GM19239 (cell line): ENCODE data around the gene IL6ST.
"Not testable (repeated sequence)": the region's sequence is repeated elsewhere in the genome, so short reads cannot be mapped to it uniquely, and the experiment has no call there.

Experiments used
- DNase-seq: peaks from one replicate; pipeline ENCODE4 v3.0.0; 2011; ENCODE audit warnings: low spot score; ENCODE audit not compliant: insufficient read length
- FAIRE-seq: peaks from 2 replicates; lab custom pipeline; 2011; peaks lifted over from hg19 to GRCh38; lab: Jason Lieb, UNC

Gene IL6ST

GRCh38 chr5:55983986-55984385 lies 10.8 kb downstream of the IL6ST start:
- no peak for DNase-seq
- FAIRE-seq: no peak

DNA sequence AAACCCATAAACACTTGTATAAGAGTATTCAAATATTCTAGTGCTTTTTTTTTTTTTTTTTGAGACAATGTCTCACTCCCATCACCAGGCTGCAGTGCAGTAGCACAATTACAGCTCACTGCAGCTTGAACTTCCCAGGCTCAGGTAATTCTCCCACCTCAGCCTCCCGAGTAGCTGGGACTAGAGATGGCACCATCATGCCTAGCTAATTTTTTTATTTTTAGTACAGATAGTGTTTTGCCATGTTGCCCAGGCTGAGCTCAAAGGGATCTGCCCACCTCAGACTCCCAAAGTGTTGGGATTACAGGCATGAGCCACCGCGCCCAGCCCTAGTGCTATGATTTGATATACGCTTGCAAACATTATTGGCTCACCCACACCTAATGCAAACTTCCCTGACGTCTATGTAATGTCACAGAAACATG lies 11.8 kb downstream of the IL6ST start:
- no peak for FAIRE-seq
- no peak for DNase-seq

DNA sequence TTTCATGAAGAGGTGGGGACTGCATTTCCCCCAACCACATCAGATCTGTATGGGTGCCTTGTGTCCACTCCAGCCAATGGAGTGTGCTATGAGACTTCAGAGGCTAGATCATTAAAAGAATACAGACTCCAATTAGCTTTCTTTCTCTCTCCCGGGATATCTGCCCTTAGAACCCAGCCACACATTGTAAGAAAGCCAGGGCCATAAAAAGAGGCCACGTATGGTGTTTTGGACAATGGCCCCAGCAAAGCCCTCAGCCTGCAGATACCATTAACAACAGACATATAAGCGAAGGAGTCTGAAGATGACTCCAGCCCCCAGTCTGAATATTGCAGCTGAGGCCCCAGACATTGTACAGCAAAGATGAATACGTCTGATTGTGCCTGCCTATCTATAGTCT lies 21.5 kb downstream of the IL6ST start:
- DNase-seq (no peak), FAIRE-seq (no peak)

DNA sequence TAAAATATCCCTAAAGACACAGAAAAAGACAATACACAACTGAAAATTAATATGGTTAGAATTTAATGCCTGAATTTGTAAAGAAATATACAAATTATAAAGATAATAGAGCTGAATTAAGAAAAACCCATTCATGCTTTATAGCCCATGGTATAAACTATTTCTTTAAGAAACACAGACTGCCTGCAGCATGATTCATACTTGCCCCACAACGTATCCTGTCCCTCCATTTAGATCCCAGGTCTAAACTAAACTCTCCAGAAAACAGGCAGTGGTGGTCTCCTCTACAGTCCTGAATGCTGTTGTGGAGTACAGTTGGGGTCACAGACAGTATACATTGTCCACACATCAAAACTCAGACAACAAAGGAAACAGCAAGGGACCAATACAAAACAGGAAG lies 24.8 kb downstream of the IL6ST start:
- no peak for DNase-seq

DNA sequence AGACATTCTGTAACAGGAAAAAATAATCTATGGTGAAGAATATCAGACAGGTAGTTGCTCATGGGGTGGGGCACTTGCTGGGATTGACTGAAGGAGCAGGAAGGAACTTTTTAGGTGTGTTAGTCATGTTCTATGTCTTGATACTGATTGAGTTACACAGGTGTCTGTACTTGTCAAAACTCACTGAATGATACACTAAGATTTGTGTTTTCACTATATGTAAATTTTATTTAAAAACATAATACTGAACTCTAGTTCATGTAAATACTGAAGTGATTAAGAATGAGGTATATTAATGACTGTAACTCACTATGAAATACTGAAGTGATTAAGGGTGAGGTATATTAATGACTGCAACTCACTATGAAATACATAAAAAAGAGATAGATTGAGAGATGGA lies 28.5 kb downstream of the IL6ST start:
- FAIRE-seq (no peak), DNase-seq (no peak)

More for the DNA sequence above, 24.8 kb downstream of the IL6ST start:
- no peak for FAIRE-seq

- FAIRE-seq: no peak
Measured at GRCh38 chr5:55965525-55965924, 29.2 kb downstream of the IL6ST start.

DNA sequence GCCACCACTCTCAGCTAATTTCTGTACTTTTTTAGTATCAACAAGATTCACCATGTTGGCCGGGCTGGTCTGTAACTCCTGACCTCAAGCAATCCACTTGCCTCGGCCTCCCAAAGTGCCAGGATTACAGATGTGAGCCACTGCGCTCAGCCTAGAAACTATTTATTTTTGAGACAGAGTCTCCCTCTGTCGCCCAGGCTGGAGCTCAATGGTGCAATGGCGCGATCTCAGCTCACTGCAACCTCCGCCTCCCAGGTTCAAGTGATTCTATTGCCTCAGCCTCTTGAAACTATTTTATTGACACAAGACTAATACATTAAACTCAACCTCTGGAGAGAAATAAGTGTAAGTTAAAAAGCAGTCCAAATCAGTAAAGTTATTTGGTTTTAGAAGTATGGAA lies 34.0 kb downstream of the IL6ST start:
- DNase-seq: no peak
- FAIRE-seq: no peak

More at GRCh38 chr5:55965525-55965924, 29.2 kb downstream of the IL6ST start:
- no peak for DNase-seq

DNA sequence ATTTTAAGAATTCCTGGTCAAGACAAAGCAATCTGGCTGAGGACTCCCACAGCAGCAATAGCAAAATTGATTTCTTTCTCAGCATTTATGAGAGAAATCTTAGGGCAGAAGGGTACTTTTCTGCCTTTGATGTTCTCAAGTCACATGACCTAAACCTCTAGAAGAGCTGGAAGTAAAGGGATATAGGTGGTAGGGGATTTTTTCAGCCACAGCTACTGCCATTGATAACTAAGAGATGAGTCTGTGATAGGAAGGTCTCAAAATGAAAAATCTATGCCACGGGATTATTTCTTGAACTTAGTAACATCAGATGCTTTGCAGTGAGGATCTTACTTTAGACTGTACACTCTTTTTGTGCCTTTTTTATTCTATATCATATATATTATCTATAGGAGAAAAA lies 35.6 kb downstream of the IL6ST start:
- no peak for DNase-seq
- no peak for FAIRE-seq

DNA sequence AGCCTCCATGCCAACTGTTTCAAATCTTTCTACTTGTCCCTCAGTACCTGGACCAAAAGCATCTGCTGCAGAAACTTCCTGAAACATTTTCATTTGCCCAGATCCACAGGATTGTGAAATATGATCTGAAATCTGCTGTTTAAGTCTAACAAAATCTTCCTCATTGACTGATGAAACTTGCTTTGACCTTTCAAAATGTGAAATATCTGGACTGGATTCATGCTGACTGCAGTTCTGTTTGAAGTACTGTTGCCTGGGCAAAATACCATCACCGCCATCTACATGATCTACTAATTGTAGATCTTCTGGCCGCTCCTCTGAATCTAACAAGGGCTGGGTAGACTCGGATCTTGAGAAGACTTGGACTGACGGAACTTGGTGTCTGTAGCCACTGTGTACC lies 53.6 kb downstream of the IL6ST start:
- FAIRE-seq: peak; percentile 81
- not testable (repeated sequence) for DNase-seq

GRCh38 chr5:55937598-55937997 lies 57.2 kb downstream of the IL6ST start:
- FAIRE-seq, DNase-seq: not testable (repeated sequence)

GRCh38 chr5:55936100-55936693 lies 58.6 kb downstream of the IL6ST start:
- FAIRE-seq (peak; percentile 89), DNase-seq (peak; percentile 65)

- DNase-seq (no peak), FAIRE-seq (no peak)
Measured at GRCh38 chr5:55935371-55935770, 59.4 kb downstream of the IL6ST start.

- FAIRE-seq: no peak
- no peak for DNase-seq
Measured at GRCh38 chr5:55934720-55935119, 60.0 kb downstream of the IL6ST start.

GRCh38 chr5:55934115-55934613 lies 60.6 kb downstream of the IL6ST start:
- DNase-seq (no peak), FAIRE-seq (no peak)

GRCh38 chr5:55933377-55934114 lies 61.2 kb downstream of the IL6ST start:
- FAIRE-seq (no peak), DNase-seq (no peak)

- DNase-seq (no peak), FAIRE-seq (no peak)
Measured at GRCh38 chr5:55932700-55933099, 62.1 kb downstream of the IL6ST start.

DNA sequence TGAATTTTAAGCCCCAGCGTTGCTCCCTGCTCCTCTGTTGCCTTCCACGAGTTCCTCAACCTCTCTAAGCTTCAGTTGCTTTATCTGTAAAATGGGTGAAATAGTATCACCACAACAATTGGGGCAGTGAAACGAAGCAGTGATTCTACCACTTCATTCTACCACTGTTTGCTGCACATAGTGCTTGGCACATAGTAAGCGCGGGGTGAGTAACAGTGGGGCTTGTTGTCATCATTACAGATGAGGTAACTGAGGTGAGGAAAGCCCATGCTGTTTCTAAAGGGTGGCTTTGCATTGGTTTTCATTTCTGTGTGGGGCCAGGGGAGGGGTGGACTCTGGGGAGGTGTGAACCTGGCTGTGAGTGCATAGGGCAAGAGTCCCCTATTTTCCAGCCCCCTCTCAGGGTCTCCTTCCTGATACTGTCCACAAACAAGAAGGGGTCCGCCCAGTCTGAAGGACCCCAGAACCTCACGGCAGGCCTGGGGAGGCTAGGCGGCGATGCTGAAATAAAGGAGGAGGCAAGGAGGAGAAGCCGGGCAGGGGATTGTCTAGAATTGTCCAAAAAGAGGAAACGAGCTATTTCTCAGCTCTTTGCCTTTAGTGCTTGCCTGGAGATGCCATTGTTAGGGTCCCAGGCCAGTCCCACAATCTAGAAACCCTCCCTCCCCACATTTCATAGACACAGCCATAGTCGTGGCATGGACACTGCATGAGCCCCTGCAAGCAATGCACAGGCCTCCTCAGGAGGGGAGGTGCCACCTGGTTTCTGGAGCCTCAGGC lies 65.6 kb downstream of the IL6ST start:
- FAIRE-seq (no peak), DNase-seq (no peak)

GRCh38 chr5:55927861-55928655 lies 66.7 kb downstream of the IL6ST start:
- no peak for FAIRE-seq
- no peak for DNase-seq

GRCh38 chr5:55926476-55926875 lies 68.3 kb downstream of the IL6ST start:
- DNase-seq (no peak), FAIRE-seq (no peak)

DNA sequence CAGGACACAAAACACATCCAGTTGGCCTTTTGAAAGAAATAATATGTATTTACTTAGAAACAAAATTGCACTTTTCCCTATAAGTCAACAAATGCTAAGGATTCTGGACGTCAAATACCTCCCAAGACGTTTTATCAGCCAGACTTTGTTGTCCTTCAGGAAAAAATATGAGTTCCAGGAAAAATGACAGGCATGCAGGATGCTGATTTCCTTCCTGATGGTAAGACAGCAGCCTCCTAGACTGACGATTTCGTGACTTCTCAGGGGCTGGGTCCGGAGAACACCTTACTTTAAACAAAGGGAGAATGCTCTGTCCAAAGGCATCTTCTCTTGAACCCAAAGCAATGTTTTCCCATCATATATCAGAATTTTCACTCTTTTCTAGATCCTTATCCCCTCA lies 69.1 kb downstream of the IL6ST start:
- DNase-seq: no peak
- FAIRE-seq: no peak
